Measurements from ENCODE around the gene ATPAF2.

ATPAF2 gene

DNA sequence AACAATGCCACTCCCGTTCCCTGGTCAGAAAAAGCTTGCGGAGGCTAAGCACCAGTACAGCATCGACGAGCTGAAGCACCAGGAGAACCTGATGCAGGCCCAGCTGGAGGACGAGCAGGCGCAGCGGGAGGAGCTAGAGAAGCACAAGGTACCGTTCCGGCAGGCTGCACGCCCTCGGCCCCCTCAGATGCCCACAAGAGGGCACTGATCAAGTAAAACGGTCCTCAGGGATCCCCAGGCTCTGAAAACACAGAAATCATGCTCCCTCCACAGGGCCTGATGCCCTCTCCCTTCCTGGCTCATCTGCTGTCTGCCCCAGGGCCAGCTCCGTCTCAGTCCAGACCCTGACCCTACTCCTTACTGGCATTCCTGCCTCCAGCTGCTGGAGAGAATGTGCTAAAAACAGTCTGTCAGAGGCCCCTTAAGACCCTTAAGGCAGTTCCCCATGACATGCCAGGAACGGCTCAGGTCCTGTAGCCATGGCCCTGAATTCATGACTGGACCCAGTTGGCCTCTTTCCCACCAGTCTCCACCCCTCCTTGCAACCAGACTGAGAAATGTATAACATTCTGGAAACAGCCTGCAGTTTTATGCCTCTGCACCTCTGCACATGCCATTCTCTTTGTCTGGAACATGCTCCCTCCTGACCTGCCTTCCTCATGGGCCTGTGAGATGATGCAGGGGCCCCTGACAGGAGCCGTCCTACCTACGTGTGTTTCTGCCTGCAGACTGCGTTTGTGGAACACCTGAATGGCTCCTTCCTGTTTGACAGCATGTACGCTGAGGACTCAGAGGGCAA is 44.5 kb downstream of the ATPAF2 start:
- in situ Hi-C loops (cut with HindIII; ENCODE audit: low sequenced_read_pairs) = no loop called here
- TF ChIP-seq, protein P1, sequence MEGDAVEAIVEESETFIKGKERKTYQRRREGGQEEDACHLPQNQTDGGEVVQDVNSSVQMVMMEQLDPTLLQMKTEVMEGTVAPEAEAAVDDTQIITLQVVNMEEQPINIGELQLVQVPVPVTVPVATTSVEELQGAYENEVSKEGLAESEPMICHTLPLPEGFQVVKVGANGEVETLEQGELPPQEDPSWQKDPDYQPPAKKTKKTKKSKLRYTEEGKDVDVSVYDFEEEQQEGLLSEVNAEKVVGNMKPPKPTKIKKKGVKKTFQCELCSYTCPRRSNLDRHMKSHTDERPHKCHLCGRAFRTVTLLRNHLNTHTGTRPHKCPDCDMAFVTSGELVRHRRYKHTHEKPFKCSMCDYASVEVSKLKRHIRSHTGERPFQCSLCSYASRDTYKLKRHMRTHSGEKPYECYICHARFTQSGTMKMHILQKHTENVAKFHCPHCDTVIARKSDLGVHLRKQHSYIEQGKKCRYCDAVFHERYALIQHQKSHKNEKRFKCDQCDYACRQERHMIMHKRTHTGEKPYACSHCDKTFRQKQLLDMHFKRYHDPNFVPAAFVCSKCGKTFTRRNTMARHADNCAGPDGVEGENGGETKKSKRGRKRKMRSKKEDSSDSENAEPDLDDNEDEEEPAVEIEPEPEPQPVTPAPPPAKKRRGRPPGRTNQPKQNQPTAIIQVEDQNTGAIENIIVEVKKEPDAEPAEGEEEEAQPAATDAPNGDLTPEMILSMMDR (IDR thresholded peaks at IDR 0.05; ENCODE audit: low read depth, low read length) = peak; percentile 56
- DNase-seq (ENCODE audit: low read depth, low spot score) = peak; percentile 27

DNA sequence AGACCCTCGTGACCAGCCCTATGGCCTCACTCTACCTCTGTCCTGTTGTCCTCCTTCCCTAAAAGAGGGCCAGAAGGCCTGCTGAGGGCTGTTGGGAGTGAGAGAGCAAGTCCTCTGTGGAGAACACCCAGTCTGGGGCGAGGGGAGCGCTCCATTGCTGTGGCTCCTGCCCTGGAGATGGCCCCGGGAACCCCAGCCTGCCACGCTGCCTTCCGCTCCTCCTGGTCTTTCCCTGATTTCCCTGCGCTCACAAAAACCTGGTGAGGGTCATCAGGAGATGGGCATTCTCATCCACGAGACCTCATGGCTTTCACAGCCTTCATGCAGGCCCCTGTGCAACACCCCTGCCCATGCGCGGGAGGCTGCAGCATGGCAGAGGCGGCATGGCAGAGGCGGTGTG is 45.1 kb downstream of the ATPAF2 start:
- in situ Hi-C loops (cut with HindIII; ENCODE audit: low sequenced_read_pairs) = no loop called here

More for the DNA sequence above, 44.5 kb downstream of the ATPAF2 start:
- H3K4me3 ChIP-seq (ENCODE audit: low read depth, low read length) = no peak overlapping the region

DNA sequence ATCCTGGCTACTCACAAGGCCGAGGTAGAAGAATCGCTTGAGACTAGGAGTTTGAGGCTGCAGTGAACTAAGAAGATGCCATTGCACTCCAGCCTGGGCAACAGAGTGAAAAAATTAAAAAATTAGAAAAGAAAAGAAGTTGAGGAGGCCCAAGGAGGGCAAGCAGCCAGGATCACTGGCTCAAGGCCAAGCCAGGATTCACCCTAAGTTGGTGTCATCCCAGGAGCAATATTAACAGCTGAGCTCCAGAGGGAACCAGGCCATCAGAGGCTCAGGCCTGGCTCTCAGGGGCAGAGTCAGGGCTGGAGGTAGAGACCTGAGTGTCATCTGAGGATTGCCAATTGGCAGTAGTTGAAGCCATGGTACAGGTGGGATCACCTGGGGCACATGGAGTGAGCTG is 45.6 kb downstream of the ATPAF2 start:
- H3K4me3 ChIP-seq (ENCODE audit: low read depth, low read length) = no peak overlapping the region
- DNase-seq (ENCODE audit: low read depth, low spot score) = no peak
- TF ChIP-seq, protein P1 (IDR thresholded peaks at IDR 0.05; ENCODE audit: low read depth, low read length) = no peak
- in situ Hi-C loops (cut with HindIII; ENCODE audit: low sequenced_read_pairs) = no loop called here

More for the DNA sequence above, 45.1 kb downstream of the ATPAF2 start:
- H3K4me3 ChIP-seq (ENCODE audit: low read depth, low read length) = no peak overlapping the region
- no peak for DNase-seq (ENCODE audit: low read depth, low spot score)
- TF ChIP-seq, protein P1 (IDR thresholded peaks at IDR 0.05; ENCODE audit: low read depth, low read length) = no peak

DNA sequence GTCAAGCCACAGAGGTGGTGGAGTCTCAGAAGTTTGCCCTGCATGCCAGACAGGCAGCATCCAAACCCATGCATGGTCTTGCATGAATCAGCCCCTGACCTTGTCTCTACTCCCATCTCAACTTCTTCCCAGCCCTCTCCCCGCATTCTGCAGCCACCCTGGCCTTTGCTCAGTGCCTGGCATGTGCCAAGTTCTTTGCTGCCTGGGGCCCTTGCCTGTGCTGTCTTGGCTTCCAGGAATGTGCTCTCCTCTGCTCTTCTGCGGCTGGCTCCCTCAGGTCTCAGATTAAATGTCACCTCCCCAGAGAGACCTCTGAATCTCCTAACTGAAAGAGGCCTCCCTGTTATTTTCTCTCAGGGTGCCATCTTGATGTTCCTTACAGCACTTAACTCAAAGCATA is 48.7 kb downstream of the ATPAF2 start:
- in situ Hi-C loops (cut with HindIII; ENCODE audit: low sequenced_read_pairs) = no loop called here
- no peak for DNase-seq (ENCODE audit: low read depth, low spot score)
- H3K4me3 ChIP-seq (ENCODE audit: low read depth, low read length) = no peak overlapping the region
- TF ChIP-seq, protein P1 (IDR thresholded peaks at IDR 0.05; ENCODE audit: low read depth, low read length) = no peak

DNA sequence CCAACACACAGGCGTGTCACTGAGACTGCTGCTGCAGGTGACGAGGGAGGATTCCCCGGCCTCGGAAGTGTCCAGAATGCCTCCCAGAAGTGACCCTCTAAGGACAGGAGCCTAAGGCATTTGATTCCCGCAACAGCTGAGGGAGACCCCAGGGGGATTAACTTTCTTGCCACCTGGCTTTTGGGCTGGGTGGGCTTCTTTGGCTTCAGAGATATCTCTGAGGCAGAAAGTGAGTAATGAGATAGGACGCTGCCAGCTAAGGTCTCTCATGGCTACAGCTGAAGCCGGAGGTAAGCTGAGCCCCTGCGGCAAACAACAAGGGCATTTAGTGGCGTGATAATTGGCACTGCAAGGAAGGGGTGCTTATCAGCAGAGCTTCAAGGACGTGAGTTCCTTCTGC is 49.4 kb downstream of the ATPAF2 start:
- TF ChIP-seq, protein P1 (IDR thresholded peaks at IDR 0.05; ENCODE audit: low read depth, low read length) = no peak
- no peak for DNase-seq (ENCODE audit: low read depth, low spot score)
- H3K4me3 ChIP-seq (ENCODE audit: low read depth, low read length) = no peak overlapping the region
- in situ Hi-C loops (cut with HindIII; ENCODE audit: low sequenced_read_pairs) = no loop called here

DNA sequence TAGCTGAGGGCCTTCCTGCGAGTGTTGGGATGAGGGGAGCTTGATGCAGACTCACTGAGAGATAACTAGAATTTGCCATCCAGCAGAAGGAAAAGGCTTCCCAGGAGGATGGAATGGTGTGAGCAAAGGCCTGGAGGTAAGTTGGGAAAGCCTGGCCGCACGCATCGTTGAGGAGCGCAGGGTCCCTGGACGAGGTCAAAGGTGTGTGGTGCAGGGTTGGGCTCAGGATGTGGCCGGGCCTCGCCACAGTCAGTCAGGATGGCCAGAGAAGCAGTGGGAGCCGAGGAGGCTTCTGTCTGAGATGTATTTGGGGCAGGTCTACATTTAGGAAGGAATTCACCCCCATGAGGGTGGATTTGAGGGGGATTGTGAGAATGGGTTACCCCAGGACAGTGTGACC is 49.9 kb downstream of the ATPAF2 start:
- no peak overlapping the region for H3K4me3 ChIP-seq (ENCODE audit: low read depth, low read length)
- in situ Hi-C loops (cut with HindIII; ENCODE audit: low sequenced_read_pairs) = no loop called here
- TF ChIP-seq, protein P1 (IDR thresholded peaks at IDR 0.05; ENCODE audit: low read depth, low read length) = no peak
- no peak for DNase-seq (ENCODE audit: low read depth, low spot score)
